ENCODE results near the gene MERTK.
"Not testable (repeated sequence)": the region's sequence is repeated elsewhere in the genome, so short reads cannot be mapped to it uniquely, and the experiment has no call there.

The MERTK gene

DNA sequence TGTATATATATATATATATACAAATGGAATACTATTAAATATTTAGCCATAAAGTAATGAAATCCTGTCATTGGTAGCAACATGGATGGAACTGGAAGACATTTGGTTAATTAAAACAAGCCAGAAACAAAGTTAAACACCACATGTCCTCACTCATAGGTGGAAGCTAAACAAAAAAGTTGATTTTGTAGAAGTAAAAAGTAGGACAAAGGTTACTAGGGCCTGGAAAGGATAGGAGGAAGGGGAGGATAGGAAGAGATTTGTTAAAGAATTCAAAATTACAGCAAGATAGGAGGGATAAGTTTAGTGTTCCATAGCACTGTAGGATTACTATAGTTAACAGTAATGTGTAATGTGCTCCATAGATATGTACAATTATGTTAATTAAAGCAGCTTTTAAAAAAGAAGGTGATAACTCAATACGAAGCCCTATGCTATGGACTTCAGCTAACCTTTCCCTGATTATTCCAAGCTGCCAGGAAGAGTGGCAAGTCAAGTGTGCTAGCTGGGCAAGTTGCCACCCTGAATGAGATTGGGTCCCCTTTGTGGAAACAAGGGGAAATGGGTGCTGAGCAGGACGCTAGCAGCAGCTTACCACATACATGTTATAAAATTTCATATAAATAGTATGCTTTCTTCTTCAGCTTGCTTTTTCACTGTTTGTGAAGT is 12.3 kb downstream of the MERTK start:
- no peak for DNase-seq

DNA sequence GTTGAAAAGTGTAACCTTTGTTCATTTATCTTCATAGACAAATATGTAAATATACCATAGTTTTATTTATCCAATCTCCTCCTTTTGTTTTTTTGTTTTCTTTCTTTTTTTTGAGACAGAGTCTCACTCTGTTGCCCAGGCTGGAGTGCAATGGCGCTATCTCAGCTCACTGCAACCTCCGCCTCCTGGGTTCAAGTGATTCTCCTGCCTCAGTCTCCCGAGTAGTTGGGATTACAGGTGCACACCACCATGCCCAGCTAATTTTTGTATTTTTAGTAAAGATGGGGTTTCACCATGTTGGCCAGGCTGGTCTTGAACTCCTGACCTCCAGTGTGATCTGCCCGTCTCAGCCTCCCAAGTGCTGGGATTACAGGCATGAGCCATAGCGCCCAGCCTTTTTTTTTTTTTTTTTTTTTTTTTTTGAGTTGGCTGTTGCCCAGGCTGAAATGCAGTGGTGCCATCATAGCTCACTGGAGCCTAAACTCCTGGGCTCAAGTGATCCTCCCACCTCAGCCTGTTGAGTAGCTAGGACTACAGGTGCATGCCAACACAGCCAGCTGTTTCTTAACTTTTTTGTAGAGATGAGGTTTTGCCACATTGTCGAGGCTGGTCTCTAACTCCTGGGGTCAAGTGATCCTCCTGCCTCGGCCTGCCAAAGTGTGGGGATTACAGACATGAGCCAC is 13.0 kb downstream of the MERTK start:
- not testable (repeated sequence) for DNase-seq

DNA sequence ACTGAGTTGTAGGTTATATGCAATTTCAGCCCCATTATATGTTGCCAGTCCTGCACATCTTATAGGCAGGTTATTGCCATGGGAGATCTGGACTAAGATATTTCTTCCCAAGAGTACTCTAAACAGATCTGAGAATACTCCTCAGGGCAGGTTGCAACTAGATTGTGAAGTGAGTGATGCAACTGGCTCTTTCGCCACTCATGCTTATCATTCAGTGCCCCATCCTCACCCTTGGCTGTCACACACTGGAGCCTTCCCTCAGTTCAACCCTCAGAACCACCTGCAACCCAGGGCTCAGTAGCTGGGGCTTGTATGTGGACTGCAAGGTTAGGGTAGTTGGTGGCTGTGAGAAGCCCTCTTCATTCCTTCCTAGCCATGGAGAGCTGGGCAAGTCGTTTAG is 14.1 kb downstream of the MERTK start:
- DNase-seq: no peak

DNA sequence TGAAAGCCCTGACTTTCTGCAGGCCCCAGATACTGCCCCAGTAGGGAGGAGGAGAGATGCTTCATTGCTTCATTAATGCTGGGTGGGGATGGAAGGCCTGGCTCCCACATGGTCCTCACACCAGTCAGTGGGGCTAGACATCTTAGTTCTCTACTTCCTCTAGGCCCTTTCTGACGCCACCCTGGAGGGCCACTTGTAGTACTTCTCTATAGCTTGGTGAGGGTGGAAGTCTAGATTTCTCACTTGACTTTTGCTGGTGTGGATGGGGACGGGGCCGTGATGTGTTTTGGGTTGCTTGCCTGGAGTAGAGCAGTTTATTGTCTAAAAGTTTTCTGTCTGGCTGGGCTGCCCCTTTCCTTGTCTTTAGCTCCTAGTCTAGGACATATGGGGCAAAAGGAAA is 18.7 kb downstream of the MERTK start:
- DNase-seq: no peak

DNA sequence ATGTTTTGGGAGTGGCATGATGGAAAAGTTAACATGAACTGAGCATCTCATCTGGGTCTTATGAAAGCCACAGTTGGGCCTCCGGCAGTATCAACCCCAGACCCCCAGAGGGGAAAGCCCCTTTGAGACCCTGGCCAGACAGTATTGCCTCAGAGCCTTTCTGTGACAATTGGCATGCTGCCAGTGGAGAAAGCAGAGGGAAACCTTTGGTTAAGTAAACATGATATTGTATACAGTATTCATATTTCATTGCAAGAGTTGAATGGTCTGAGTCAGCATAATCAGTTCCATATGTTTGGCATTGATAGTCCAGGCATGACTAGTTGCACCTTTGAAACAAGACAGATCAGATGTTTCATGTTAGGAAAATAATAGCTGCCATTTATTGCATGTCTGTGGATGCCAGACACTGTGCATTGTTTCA is 20.0 kb downstream of the MERTK start:
- no peak for DNase-seq

DNA sequence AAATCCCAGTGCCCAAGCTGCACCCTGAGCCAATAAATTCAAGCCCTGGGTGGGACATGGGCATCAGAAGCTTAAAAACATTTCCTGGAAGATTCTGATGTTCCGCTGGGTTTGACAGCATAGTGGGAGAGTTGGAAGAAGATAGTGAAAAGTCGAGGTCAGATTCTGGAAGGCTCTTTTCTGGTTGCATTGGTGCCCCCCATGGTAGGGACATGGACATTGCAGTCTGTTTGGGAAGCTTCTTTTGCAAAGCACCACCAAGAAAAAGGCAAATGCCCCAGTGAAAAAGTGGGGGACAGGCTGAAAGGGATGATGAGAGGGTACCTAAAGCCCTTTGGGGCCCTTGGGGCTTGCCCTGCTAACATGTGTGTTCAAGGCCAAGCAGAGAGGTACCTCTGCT is 21.0 kb downstream of the MERTK start:
- DNase-seq: no peak

DNA sequence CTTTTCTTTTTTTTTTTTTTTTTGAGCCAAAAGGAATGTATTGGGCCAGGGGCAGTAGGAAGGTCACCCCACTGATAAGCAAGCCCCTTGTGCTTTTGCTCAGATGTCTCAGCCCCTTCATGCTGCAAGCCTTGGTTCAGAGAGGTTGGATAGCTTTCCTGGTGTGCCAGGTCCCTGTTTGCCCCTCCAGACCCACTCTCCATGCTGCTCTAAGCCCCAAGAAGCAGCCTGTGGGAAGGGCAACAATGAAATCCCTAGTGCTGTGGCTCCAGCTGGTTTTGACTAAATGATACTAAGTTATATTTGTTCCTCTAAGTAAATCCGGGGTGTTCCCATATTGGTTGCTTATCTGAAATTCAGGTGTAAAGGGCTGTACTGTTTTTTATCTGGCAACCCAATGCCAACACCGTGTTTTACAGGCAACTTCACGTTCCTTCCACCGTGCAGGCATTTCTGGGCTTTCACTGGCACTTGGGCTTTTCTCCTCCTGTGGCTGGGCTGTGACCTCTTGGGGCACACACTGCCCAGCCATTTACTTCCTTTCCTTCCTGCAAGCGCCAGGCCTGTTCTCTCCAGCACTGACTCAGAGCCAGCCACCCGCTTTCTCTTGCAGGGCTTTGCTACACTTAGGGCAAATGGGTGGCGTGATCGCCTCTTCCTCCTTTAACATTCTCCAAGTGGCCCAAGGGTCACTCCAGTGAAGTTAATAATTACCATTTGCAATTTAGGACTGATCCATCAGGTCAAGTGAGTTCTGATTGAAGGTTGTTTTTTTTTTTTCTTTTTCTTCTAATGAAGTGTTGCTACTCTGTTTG is 21.6 kb downstream of the MERTK start:
- DNase-seq: no peak

DNA sequence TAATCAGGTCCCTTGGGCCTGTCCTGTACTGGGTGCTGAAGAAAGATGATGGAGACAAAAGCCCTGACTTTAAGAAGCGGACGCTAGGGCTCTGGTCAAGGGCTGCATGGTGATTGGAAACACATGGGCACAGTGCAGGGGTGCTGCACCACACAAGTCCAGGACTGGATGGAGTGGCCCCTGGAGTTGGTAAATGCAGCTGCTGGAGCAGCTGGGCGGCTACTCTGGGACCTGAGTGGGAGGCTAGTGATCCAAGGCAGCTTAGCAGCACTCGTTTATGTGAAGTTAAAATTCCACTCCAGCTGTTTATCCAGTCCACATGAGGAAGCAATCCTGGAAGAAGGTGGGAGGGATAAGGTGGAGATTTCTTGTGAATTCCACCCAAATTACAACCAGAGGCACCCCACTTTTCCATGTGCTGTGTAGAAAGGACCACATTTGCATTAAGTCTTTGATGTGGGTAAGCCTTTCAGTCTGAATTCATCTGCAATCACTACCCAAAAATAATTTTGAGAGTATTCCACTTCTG is 24.9 kb downstream of the MERTK start:
- DNase-seq: no peak

DNA sequence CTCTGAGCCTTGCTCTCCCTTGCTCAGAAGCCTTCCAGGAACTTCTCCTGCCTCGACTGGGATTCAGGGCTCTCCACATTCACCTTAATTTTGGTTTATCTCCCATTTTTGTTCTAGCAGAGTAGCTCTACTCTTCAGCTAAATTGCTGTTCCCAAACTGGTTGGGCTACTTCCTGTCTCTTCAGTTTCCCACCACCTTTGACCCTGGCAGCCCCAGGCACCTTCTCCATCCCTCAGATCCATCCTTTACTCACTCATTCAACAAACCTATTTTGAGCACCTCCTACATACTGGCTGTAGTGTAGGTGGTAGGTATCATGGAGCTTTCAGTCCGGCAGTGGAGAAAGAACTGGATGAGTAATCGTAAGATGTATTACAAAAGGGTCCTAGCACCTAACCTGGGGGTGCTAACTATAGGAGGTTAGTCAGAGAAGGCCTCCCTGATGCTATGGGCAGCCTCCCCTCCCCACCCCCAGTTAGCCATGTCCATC is 26.3 kb downstream of the MERTK start:
- DNase-seq: no peak

DNA sequence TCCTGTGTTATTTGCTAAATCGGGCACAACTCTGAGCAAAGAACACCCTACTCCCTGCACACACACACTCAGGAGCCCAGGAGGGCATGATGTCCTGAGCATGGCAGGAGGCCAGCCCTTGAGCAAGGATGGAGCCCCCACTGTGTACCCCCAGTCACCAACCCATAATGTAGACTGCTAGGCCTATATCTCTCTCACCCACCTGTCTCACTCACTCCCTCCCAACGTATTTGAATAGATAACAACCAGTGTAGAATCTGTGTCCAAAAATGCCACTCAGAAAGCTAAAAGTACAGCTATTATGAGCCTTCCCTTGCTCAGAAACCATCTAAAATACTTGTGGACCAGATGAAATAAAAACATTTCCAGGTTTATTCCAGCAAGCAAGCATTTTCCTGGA is 29.3 kb downstream of the MERTK start:
- no peak for DNase-seq

DNA sequence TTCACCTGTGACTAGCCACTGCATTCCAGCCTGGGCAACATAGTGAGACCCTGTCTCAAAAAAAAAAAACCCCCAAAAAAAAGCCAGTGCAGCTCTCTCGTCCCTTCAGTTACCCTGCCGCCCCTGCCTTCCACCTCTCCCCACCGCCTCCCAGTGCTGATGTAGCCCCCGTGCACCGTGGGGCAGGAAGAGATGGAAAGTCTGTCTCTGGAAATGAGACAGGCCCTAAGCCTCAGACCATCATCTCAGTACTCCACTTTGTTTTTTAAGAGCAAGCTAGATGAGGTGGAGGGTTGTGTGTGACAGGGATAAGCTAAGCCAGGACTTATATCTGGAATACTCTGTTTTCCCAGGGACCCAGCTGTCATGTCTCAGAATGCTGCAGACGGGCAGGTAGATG is 32.0 kb downstream of the MERTK start:
- DNase-seq: no peak

DNA sequence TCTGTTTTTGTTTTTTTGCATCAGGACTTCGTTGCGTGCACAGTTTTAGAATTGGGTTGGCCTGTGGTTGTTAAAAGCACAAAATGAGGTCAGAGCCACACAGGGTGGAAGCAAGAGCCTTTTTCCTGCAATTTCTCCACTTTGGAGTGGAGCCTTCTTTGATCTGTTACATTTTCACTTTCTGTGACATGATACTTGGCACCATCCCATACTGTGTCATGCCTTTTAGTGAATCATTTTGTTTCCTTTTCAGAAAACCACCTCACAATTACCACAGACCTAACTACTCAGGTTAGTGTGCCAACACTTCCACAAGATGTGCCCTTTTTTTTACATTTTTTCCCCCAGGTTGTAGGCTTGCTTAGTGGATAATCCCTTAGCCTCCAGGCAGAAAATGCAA is 32.5 kb downstream of the MERTK start:
- no peak for DNase-seq

DNA sequence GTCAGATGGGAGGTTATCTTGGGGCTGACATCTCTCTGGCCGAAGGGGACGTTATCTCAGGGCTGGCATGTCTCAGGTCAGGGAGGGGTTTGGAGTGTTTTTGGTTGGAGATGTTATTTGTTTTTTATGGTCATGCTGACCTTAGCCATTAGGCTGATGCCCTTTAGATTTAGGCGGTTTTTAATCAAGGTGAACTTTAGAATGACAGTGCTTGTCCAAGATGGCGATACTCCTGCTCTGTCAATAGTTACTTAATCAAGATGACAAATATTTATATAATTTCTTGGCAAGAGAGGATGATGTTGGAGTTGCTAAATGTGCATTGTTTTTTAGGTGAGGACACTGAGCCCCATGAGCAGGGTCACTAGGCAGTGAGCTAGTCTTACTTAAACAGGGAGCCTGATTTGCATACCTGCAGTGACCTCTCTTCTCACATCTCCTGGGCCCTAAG is 34.5 kb downstream of the MERTK start:
- no peak for DNase-seq

DNA sequence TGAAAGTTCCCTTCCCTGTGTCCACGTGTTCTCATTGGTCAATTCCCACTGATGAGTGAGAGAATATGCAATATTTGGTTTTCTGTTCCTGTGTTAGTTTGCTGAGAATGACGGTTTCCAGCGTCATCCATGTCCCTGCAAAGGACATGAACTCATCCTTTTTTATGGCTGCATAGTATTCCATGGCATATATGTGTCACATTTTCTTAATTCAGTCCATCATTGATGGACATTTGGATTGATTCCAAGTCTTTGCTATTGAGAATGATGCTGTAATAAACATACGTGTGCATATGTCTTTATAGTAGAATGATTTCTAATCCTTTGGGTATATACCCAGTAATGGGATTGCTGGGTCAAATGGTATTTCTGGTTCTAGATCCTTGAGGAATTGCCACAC is 35.5 kb downstream of the MERTK start:
- not testable (repeated sequence) for DNase-seq

DNA sequence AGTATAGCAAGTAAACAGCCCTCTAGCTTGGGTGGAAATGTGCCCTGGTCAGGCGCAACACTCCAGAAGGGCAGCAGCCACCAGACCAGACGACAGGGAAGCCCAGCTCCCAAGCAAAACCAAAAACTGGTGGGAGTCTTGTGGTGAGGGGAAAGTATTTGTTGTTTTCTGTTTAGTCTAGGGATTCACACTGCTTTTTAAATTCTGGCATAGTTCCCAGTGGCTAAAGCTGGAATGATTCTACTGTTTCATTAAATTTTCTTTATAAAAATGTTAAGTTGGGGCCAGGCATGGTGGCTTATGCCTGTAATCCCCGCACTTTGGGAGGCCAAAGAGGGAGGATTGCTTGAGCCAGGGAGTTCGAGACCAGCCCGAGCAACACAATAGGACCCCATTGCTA is 38.5 kb downstream of the MERTK start:
- DNase-seq: no peak

DNA sequence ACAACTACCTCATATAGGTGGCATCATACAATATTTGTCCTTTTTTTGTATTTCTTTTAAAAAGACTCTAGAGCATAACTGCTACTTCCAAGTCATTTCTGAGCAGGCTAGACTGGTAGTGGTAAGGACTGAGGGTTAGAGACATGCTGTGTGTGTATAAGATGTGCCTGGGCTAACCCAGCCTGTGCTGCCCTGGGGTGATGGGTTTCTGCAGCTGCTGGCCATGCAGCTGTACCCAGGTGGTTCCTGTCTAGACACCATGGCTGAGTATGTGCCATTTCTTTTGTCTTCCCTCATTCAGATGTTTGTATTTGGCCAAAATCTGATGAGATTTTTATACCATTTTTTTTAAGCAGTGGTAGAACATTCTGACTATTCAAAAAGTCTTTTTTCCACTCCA is 40.0 kb downstream of the MERTK start:
- no peak for DNase-seq

DNA sequence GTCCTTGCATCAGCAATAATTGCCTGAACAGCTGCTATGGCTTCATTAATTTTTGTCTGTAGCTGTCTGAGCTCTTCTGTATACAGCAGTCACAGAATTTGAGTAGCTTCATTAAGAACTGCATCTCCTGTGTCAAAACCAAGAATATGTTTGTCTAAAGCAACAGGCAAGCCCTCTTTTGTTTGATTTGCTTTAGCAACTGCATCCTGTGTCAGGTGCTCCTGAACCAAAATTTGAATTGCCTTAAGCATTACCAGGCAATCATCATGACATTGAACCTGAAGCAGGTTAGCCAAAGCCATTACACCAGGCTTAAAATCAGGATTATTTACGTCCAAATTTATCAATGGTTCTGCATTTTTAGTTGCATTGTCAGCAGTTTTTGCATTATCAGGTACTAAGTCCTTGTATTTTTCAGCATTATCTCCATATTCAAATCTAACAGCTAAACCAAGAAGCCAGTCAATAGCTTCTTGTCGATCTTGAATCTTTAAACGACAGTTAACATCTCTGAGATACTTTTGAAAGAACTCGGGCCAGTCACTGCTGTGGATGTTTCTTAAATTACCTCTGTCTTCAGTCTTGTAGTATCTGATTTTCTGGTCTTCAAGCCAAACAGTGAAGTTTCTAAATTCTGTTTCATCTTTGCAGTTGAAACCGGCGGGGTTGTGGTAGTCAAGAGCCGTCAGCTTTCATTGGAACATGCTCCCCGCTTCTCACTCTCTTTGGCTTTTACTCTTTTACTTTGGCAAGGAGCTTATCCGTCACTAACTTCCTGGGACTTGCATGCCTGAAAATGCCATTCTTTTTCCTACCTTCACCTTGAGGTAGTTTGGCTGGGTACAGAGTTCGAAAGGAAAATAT is 42.2 kb downstream of the MERTK start:
- DNase-seq: no peak

DNA sequence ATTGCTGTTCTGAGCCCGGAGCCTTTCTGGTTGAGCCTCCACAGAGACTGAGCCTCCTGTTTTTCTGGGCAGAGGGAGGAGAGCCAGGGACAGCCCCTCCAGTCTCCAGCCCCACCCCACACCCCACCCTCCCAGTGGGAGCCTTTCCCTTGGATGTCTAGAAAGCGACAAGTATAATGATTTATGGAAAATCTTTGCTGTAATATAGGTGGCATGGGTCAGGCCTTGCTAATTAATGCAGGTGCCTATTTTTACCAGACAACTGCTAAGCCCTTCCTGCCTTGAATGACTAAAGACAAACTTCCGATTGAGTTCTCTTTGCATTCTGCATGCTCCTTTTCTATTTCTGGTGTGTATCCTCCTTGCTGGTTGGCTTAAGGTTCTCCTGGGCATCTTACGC is 43.1 kb downstream of the MERTK start:
- DNase-seq: no peak

DNA sequence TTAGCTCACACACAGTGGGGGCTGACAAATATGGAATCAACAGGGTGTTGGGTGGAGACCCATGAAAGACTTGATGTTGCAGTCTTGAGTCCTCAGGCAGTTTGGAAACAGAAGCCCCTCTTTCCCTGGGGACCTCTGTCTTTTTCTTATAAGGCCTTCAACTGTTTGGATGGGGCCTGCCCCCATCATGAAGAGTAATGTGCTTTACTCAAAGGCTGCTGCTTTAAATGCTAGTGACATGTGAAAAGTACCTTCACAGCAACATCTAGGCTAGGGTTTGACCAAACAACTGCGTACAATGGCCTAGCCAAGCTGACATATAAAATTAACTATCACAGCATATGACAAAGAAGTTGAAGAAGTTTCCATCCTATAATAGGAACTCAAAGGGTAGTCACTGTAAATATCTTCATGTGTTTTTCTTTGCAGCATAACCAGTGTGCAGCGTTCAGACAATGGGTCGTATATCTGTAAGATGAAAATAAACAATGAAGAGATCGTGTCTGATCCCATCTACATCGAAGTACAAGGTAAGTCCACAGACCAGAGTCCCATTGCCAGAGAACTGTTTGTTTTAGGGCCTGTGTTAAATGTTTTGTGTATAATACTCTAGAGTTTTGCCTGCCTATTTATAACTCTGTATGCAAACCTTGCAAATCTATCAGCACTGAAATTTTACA is 46.3 kb downstream of the MERTK start:
- no peak for DNase-seq

DNA sequence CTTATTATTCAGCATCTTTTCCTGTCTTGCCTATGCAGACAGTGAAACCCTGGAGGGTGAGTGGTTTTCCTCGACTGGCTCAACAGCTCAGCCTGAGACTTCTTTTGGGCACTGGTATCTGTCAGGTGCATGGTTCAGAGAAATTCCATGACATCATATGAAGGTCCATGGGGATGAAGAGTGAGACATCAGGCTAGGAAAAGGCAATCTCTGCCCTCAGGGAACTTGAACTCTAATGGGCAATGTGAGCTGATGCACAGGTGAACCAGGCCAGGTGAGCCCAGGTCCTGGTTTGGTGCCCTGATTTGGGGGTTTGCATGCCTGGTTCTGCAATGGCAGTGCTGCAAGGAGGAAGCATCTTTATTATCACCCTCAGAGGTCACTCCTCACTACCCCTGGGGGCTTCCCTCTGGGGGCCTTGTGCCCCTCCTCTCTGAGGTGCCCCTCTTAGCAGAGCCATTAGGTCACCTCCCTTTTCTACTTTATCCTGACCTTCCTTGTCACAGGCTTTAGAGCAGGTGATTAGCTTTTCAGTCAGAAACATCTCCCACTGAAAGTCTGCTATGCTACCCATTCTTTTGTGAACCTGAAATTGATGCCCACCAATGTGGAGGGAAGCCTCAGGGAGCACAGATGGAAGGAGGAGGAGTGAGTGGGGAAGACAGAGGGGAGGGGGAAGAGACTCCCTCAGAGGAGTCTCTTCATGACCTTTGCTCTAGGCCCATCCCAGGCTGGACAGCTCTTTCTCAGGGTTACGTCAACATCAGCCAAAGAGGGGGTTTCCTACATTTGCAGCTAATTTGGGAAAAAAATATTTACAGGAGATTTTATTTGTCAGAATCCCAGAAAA is 47.3 kb downstream of the MERTK start:
- no peak for DNase-seq

Data from DMS153 (cell line).